SW 1271 (cell line): ENCODE measurements around the gene PRR35.
"Not testable (repeated sequence)": the region's sequence is repeated elsewhere in the genome, so short reads cannot be mapped to it uniquely, and the experiment has no call there.

Experiments used
- DNase-seq, 2 experiments: peaks; one replicate each; lab custom pipeline; 2025; lab: John Stamatoyannopoulos, UW

The PRR35 gene

DNA sequence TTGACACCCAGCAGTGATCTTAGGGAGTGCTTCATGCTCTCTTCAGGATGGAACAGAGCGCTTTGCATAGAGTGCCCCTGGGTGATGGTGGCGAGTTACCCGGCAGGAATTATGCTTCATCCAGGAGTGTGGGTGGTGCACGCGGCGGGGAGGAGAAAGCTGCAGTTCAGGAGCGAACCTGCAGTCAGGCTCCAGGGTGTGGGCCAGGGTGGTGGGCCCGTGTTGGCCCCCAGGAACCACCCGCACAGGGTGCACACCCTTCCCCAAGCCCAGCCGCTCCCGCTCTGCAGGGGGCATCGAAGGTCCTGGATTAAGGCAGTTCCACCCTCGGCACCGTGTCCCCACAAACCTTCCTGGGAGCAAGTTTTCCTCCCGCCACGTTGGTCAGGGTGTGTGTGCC lies 33.6 kb downstream of the PRR35 start:
- no peak for DNase-seq

DNA sequence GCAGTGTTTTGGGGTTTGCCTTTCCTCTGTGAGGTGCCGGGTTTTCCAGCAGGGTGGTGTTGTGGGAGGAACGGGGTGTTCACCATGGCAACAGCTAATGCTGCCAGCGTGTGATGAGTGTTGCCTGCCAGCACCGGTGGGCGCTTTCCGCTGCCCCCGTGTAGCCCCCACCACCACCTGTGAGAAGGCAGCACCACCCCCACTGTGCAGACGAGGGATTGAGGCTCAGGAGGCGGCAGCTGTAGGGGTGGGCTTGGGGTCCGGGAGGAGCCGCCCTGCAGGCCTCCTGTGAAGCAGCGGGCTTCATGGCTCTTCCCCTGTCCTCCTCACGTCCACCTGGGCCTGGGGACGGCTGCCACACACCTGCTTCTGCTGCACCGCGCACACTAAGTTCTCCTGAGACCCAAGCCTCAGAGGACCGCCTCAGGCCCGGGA lies 34.9 kb downstream of the PRR35 start:
- DNase-seq, result no peak

DNA sequence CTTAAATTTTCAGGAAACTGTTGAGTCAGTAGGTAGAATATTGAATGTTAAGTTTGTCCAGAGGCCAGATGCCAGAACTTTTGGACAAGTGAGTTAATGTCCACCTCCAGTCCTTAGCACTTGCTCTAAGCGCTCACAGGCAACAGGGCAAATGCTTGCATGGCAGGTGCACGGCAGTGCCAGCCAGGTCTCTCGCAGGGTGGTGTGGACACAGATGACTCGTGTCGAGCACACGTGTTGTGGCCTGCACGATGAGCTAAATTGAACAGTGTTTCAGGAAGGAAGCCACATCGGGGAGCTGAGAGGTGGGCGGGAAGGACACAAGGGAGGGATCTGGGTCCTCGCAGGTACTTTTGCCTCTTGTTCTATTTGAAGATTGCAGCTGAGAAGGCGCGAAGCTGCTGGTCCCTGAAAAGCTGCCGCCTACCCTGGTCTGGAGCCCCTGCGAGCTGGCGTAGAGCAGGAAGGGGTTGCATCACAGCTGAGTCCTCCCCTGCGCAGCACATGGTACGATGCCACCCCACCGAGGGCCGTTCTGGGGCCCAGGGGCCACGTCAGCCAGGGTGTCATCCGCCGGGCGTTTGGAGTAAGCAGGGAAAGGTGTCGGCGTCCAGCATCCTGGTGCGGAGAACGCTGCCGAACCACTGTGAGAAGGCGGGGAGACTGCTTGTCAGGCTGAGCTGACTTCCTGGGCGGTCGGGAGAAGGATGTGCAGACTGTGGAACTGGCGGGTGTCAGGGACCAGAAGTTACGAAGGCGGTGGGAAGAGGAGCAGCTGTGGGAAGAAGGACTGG lies 35.9 kb downstream of the PRR35 start:
- no peak for DNase-seq

DNA sequence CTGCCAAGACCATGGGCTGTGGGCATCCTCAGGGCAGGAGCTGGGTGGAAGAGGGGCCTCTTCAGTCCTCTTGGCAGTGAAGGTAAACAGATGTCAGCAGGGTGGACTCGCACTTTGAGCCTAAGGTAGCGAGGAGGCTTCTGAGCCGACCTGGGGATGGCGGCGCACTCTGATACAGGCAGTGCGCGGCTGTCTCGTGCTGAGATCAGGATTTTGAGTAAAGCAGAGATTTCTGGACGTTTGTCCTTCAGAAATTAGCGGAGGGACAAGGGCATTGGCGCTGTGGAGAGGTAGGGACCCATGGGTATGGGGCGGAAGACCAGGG lies 36.5 kb downstream of the PRR35 start:
- DNase-seq, result no peak

DNA sequence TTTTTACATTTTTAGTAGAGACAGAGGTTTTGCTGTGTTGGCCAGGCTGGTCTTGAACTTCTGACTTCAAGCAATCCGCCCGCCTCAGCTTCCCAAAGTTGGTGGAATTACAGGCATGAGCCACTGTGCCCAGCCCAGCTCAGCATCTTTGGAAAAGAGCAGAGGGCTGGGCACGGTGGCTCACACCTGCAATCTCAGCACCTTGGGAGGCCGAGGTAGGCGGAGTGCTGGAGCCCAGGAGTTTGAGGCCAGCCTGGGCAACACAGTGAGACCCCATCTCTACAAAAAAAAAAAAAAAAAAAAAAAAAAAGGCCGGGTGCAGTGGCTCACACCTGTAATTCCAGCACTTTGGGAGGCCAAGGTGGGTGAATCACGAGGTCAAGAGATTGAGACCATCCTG lies 37.5 kb downstream of the PRR35 start:
- not testable (repeated sequence) for DNase-seq

DNA sequence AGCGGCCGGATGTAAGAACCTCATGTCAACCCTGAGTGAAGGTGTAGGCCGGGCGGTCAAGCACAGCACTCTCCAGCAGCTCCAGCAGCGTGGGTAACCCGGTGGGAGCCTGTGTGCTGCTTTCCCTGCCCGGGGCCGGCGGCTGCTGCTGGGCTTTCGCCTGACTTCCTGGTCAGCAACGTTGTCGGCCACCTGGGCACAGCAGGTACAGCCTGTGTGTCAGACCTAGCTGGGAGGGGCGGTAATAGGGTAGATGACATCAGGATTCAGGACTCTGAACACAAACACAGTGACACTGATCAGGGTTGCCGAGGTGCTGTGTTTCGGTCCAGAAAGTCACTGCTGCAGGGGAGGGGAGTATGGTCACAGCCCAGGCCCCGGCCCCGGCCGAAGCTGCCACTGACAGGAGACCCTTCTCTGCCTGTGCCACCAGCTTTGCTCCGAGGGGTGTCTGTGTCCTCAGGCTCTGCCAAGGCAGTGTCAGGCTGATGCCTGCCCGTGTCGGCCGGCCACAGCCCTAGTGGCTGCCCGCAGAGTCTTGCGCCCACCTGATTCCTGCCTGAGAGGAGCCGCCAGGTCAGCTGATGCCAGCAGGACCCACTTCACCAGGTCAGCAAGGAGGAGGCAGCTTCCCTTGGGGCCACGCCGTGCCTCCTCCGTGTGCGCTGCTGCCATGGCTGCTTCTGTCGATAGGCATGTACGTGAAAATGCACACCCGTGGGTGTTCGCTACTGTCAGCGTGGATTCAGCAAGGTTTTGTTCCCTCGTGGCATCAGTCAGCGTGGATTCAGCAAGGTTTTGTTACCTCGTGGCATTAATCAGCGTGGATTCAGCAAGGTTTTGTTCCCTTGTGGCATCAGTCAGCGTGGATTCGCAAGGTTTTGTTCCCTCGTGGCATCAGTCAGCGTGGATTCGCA lies 38.9 kb downstream of the PRR35 start:
- no peak for DNase-seq

DNA sequence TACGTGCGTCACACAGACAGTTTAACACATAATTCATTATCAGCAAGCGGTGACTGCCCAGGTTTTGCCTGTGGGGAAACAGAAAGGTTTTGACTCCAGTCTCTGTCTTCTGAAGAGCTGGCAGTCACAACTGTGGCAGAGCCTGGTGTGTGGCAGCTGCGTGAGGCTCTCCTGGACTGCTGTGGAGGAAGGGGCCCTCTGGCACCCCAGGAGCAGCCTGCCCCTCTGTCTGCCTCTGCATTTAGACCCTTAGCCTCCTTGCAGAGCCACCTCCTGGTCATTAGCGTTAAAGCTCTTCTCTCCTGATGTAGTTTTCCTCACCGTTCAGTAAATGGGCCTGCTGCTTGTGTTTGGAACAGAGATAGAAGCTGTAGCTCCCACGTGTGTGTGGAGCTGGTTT lies 40.6 kb downstream of the PRR35 start:
- no peak for DNase-seq

DNA sequence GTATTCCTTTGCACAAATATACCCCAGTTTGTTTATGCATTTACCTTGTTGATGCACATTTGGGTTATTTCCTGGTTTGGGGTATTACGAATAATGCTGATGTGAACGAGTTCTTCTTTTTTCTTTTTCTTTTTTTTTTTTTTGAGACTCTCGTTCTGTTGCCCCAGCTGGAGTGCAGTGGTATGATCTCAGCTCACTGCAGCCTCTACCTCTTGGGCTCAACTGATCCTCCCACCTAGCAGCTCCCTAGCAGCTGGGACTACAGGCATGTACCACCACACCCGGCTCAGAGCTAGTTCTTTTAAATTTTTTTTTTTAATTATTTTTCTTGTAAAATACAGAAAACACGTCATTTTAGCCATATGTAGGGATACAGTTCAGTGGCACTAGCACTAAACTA lies 43.7 kb downstream of the PRR35 start:
- no peak for DNase-seq

DNA sequence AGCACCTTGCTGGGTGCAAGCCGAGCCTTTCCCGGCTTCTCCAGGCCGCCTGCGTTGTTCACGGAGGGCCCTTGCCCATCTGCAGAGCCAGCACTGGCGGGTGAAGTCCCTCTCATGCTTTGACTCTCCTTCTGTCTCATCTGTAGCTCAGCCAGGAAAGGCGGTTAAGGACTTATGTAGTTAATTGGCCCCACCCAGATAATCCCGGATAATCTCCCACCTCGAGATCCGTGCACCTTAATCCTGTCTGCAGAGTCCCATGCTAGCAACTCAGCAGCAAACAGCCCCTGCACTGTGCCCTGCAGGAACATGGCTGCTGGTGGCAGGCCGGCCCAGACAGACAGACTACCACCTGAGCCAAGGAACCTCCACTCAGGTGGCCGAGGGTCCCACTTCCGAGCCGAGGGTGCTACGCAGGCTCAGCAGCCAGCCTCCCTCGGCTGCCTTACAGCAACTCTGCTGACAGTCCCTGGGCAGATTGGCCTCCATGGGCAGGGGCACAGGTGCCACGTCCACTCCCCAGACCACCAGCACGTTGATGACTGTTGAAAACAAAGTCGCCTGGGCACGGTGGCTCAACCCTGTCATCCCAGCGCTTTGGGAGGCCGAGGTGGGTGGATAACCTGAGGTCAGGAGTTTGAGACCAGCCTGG lies 46.6 kb downstream of the PRR35 start:
- DNase-seq, result no peak

DNA sequence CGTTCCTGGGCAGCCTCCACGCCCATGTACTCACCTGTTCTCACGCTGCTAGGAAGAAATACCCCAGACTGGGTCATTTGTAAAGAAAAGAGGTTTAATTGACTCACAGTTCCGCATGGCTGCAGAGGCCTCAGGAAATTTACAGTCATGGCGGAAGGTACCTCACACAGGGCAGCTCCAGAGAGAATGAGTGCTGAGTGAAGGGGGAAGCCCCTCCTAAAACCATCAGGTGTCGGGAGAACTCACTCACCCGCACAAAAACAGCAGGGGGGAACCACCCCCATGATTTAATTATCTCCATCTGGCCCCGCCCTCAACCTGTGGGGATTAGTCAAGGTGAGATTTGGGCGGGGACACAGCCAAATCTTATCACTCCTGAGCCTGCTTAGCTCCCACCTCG lies 47.8 kb downstream of the PRR35 start:
- DNase-seq, result no peak

DNA sequence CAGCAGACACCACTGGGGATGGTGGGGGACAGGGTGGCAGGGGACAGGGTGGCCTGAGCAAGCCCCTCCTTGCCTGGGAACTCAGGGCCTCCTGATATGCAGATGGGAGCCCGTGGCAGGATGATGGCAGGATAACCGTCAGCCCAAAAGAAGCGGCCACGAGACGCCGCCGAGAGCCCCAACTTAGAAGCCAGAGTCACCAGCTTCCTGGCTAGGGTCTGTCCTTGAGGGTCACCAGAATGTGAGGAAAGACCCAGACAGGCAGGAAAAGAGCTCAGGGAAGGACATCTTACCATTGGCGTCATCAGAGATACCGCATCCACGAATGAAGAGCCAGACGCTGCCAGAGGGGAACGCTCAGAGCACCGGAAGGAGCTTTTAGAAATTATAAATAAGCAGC lies 49.1 kb downstream of the PRR35 start:
- no peak for DNase-seq

DNA sequence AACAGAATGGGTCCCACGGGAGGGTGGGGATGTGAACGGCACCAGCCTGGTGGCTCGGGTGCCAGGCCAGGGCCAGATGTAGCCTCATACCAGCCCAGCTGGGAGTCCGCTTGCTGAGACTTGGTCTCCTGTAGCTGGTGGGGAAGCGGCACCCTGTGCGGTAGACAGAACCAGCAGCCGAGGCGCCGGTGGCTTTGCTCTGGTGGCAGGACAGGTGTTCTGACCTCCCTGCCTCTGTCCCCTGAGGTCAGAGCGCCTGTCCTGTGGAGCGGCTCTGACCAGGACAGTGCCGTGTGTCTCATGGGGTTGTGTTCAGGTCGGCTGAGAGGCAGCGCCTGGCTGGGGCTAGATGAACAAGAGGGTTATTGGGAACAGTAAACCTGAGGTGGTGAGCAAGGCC lies 49.8 kb downstream of the PRR35 start:
- DNase-seq, result no peak

DNA sequence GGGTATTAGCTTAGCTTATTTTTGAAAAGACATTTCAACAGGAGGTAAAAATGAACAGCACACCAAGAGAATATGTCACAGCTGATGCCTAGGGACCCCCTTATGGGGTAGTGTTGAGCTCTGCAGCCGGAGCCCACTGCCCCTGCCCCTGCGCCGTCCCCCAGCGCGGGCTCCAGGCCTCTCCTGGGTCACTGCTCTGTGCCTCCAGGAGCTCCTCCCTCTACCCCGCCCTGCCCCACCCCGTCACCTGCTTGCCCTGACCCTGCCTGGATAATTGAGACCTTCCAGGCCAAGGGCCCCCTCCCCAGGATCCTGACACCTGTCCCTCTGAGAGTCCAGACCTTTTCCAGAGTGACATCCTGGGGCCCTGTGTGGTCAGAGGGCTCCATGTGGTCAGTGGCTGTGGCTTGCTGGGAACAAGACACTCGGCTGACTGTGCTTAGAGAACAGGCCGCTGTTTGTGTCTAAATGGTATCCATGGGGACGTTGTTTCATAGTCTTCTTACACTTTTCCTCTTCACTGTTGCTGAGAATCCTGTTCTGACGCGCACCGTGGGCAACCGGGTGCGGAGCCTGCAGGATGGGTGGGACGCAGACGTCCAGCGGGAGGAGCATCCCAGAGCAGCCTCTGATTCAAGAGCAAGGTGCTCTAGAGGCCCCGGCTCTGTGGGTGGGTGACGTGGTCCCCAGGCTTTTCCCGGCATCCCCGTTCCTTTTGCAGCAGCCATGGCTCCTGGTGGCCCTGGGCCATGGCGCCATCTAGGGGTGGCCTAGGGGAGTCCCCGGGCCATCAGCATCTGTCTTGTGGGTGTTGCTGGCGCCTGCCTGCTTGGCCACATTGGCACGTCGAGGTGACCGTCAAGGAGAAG lies 50.6 kb downstream of the PRR35 start:
- no peak for DNase-seq

DNA sequence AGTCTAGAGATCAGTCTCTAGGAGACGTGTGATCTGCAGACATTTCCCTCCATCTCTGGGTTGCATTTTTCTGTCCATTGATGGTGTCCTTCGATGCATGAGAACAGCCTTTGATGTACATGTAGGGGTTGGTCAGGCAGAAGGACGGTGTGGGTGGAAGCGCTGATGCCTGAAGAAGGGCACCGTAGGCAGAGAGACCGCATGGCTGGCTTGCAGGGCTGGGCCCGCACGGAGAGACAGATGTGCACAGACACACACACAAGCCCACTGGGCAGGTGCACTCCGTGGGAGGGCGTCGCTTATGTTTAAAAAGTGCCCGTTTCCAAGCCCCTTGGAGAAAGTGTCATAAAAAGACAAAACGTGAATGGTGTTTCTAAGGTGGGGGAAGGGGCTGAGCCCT lies 54.9 kb downstream of the PRR35 start:
- DNase-seq, result no peak
